A673 (cell line): ENCODE measurements around the gene SEC14L6.

Experiments
- EZH2 ChIP-seq: fragments of 200-600 bp; sonication (generic); IDR thresholded peaks from 2 replicates; pipeline ENCODE4 v1.6.1; 2017; ENCODE audit warnings: borderline replicate concordance, low read depth, mild to moderate bottlenecking, mixed read lengths, antibody characterized with exemption, low read length; ENCODE audit not compliant: poor library complexity, severe bottlenecking
- TF ChIP-seq, protein P1 (sequence below): fragments of 300-800, 200-600 bp; sonication (generic); conservative IDR thresholded peaks from 2 replicates; pipeline ENCODE4 v1.5.1; 2017; ENCODE audit warnings: low read depth, mild to moderate bottlenecking, antibody characterized with exemption, low read length, moderate library complexity, mixed read lengths

GRCh38 chr22:30474121-30474520 is 72.4 kb downstream of the SEC14L6 start:
- TF ChIP-seq, protein P1, sequence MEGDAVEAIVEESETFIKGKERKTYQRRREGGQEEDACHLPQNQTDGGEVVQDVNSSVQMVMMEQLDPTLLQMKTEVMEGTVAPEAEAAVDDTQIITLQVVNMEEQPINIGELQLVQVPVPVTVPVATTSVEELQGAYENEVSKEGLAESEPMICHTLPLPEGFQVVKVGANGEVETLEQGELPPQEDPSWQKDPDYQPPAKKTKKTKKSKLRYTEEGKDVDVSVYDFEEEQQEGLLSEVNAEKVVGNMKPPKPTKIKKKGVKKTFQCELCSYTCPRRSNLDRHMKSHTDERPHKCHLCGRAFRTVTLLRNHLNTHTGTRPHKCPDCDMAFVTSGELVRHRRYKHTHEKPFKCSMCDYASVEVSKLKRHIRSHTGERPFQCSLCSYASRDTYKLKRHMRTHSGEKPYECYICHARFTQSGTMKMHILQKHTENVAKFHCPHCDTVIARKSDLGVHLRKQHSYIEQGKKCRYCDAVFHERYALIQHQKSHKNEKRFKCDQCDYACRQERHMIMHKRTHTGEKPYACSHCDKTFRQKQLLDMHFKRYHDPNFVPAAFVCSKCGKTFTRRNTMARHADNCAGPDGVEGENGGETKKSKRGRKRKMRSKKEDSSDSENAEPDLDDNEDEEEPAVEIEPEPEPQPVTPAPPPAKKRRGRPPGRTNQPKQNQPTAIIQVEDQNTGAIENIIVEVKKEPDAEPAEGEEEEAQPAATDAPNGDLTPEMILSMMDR, result no peak
- TF ChIP-seq EZH2, result no peak
